H4 (cell line): ENCODE data around the gene TRAF6. TPM values are rescaled to one million over a fixed set of nuclear protein-coding genes. Genes with fewer than 3 reads are reported as not detected.

Source experiments
- DNase-seq: peaks from one replicate; pipeline ENCODE4 v3.0.0-alpha.2; 2015; ENCODE audit warnings: low spot score
- total RNA-seq: library from RNA; depleted of rRNA; stranded (reverse); fragments of >200 nt; shearing (Covaris generic); gene quantifications from 2 replicates; pipeline ENCODE4 v1.2.3, GENCODE V29; 2014

The TRAF6 gene
- total RNA-seq, 1 experiment from 2014 or later: 9.1 TPM

DNA sequence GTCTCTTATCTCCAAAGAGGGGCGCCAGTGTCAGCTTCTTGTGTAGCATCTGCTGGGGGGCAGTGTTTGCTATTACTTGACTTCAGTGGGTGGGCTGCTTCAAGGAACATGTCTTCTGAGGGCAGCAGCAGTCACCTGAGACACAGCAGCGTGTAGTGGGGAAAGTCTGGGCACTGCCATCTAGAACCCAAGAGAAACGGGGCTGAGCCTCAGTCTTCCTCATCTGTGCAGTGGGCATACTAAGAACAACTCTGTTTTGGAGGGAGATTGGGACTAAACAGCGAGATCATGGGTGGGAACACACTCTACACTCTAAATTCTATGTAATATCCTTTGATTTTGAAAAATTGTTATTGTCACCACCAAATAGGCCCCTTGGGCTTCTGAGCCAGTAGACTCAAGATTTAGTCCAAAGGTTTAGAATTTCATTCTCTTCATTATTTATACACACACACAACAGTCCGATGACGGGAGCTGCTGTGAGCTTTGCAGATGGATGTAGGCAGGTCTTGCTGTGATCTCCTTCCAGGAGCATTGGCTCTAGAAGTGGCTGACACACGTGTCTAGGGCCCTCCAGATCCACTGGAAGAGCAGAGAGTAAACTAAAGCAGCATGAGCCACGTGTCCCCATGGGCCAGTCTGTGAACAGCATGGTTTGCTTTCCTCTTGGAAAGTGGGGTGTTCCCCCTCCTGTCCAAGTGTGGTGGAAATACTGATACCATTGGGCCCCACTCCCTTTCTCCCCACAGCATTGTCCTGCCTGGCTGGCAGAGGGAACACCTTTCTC is 51.8 kb downstream of the TRAF6 start:
- no peak for DNase-seq

DNA sequence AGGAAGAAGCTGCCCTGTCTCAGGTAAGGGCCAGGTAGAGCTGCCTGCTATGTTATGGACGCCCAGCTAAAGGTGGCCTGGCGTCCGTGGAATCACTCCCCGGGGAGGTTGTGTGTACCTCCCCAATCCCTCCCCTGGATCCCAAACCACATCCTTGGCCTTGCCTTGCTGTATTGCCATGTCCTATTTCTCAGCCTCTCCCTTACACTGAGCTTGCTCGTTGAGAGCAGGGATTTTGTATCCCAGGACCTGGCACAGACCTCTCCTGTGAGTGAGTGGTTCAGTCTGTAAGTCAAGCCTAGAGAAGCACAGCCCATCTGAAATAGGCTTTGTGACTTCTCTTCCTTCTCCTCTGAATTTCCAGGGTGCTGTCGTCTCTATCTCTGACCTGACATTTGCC is 53.9 kb downstream of the TRAF6 start:
- peak; percentile 69 for DNase-seq

DNA sequence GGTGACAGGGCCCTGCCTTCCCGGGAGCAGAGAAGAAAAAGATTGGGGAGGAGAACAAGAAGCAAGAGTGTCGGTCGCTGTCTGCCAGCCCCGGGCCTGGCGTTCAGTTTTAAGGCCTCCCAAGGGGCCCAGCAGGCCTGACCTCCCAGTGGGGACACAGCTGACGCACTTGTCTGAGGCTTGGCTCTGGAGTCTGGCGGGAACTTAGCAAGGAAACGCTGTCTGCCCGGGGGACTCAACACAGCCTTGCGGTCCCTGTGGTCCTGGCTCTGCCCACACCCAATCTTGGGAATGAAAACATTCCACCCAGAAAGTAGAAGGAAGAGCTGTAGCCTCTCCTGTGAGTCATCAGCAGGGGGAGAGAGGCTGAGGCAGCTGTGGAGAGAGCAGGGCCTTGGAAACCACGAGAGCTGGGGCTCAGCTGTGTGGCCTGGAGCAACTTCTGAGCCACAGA is 54.4 kb downstream of the TRAF6 start:
- peak; percentile 100 for DNase-seq

DNA sequence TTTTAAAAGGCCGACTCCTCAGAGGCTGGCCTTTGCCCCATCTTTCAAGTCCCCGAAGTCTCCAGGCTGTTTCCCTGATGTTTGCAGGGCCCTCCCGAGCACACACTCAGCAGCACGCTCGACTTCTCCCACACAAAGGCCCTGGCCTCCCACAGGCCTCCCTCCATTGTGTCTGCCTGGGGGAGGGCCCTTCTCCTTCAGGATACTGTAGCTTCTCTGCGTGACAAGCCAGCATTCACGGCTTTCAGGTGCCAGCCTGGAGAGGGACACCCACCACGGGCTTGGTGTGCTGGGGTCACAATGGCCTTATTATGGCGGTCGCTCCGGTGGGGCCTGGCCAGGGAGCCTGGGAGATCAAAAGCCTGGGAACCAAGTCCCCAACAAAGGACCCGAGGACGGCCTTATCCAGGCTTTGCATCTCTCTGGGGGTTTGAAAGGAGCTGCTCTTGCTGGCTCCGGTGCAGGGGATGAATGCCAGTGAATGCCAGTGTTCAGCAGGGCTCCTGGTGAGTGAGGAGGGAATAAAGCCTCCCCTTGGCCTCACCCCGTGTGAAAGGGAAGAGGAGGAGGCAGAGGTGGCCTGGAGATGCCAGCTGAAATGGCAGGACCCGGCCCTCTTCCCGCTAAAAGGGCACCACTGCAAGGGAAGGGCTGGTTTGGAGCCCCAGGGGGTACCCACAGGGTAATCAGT is 55.0 kb downstream of the TRAF6 start:
- DNase-seq: peak; percentile 71

DNA sequence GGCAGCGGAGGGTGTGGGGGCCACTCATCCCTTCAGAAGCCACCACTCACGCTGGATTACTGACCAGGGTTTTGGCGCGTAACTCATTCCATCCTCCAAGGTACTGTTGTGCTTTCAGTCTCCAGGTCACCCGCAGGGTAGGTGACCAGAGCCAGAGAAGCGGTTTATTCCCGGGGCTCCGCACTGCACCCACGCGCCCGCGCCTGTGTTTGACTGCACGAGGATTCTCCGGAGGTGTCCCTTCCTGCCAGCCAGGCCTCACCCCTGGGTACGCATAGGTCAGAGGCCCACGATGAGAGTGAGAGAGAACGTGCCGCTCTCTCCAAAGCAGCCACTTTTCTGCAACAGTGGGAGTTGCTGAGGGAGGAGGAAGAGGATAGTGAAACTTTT is 55.5 kb downstream of the TRAF6 start:
- no peak for DNase-seq

DNA sequence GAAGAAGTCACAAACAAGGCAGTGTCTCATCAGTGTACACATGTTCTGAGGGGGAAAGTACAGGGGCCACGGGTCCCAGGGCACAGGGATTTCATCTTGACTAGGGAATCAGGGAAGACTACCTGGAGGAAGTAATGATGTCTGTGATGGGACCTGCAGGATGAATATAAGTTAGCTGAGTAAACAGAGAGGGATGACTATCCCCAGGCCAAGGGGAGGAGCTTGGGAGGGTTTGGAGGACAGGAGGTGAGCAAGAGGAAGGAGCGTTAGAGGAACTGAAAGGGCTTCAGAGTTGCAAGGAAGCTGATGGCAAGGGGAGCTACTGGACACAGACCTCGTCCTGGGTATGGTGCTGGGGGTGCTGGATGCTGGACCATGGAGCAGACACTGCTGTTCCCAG is 56.4 kb downstream of the TRAF6 start:
- peak; percentile 52 for DNase-seq

DNA sequence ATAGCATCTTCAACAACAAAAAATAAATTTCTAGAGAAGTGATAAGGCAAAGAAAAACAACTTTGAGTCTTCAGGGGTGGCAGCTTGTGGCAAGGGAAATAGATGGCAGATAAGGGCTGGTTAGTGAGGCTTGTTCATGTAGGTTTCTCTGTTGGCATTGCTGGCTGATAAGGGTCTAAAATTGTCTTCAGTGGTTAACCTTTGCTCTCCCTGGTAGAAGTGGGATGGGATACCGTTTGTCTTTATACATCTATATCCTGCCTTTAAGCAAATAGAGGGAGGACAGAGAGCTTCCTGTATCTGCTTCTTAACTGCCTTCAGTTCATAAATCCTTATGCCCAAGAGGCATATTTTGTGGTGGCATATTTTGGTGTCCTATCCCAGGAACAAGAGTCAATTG is 57.1 kb downstream of the TRAF6 start:
- no peak for DNase-seq

DNA sequence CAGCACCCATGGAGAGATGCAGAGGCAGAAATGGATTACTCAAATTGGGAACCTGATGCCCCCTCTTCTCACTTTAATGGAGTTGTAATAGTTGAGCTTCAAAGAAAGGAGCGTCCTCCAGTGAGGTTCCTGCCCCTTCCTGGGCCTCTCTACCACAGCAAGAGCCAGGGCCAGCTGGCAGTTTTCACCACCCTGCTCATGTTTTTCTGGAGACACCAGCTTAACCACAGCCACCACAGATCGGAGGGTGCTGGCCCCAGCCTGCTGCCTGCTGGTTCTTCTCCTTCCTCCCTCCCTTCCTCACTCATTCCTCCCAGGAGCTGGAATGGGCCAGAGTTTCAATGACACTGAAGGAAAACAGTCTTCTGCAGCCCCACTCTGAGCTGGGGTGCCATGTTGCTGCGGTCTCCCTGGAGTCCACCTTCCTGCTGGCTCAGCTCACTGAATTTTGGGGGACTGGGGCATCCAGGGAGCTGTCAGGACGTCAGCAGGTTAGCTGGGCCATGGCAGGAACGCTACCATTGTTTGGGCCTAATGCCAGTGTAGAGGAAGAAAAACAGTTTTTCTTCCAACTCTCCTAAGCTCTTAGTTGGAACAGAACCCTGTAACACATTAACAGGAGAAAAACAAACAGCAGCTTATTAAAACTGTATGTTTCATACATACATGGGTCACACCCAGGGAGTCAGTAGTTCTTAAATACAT is 57.7 kb downstream of the TRAF6 start:
- DNase-seq: peak; percentile 96

DNA sequence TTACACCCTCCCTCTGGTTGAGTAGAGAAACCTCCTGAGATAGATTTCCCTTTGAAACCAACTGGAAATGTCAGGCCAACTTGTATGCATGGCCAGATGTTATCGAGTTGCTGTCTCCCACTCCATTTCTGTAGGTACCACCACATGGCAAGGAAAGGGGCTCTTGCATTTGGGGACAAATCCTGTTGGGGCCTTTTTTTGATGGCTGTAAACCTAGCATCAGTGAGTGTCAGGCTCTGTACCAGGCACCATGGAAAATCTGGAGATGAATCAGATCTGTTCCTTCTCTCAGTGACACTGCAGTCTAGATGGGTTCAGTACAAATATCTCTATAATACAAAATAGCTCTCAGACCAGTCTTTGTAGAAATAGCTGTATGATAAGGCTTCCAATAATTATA is 58.4 kb downstream of the TRAF6 start:
- DNase-seq: no peak

DNA sequence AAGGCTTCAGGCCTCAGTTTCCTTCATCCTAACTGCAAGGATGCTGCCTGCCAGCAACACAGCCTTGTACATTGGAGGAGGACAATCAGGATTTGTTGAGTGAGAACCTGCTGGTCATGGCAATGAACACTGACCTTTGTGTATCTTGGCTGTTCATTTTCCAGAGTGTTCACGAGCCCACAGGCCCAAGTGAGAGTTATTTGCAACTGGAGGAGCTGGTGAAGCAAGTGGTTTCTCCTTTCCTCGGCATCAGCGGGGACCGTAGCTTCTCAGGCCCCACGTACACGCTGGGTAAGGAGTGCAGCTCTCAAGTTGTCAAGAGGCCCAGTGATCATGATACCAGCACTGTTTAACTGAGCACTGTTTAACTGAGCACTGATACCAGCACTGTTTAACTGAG is 59.0 kb downstream of the TRAF6 start:
- DNase-seq: no peak

DNA sequence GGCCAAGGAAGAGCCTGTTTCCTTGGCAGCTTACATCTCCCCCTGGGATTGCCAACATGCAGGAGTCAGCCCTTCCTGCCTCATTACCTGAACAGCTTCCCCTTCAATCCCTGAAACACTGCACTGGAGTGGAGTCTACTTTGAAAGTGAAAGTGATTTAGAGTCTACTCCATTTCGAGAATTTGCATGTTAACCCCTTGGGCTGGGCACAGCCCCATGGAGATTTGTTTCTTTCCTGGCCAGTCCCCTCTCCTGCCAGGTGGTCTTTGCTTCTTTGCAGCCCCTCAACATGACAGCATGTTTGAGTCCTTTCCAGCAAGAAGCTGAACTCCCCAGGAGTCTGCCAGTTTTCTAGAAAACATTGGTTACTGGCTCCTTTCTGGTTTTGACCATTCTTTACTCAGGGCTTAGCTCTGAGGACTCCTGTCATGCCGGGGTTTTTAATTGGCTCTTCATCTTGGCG is 59.9 kb downstream of the TRAF6 start:
- no peak for DNase-seq

DNA sequence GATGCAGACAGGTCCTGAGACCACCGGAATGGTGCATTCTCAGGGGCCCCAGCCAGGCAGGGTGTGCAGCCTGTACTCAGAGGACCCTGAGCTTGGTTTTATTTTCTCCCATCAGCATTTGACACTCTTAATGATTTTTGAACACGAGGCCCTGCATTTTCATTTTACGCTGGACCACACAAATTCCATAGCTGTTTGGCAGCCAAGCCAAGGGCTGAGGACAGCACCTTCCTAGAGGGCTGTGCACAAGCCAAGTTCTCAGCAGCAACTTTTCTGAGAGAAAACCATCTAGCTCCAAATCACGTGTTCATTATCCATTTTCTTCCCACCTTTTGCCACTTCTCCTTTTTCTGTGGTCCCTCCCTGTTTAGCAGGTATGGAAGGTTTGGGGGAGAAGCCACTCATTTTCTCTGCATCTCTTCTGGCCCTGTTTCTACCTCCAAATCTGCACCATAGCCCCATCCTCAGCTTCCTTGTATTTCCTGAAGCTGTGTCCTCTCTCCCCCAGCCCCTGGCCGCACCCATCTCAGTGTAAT is 60.4 kb downstream of the TRAF6 start:
- DNase-seq: no peak

DNA sequence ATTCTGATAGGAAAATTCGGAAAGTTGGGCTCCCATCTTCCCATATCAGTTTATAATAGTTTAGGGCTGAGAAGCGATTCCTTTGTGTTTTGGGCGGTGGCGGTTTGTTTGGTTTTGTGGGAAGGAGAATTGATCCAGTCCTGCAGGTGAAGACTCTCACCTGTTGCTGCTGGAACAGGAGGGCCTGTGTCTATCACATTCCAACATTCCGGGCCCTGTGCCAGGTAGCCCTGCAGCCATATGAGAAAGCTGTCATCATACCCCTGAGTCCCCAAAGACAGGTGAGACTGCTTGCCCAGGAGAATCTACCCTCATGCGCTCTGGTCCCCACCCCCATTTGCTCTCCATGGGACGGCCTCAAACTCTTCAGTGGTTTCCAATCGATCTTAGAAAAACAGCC is 62.1 kb downstream of the TRAF6 start:
- no peak for DNase-seq

DNA sequence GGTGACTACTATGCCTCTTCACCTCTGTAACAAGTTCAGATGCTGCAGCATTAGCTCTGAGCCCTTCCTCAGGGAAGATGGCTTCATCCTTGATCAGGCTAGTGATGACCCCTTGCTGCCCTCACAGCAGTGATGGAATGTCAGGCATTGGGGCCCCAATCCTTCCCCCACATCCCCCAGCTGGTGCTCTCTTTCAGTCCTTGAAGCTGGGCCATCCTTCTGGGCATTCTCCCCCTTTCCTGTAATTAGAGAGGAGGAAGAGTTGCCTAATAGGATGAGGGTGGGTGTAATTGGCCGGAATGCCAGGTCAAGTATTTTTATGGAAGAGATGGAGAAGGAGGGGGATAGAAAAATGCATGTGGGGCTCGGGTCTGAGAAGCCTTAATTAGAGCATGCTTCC is 62.6 kb downstream of the TRAF6 start:
- no peak for DNase-seq

DNA sequence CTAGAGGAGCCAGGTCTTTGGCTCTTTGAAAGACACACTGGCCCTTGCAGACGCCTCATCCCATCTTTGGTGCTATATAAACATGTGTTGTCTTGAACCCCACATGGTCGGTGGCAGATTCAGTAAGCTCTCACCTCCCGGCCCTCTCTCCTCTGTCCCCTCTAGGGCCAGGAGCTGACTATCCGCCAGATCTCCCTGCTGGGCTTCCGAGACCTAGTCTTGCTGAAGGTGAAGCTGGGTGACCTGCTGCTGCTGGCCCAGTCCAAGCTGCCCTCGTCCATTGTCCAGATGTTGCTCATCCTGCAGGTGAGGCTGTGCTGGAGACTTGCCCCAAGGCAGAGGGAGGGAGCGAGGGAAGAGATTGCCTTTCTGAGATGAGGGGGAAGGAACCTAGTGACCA is 63.9 kb downstream of the TRAF6 start:
- no peak for DNase-seq

DNA sequence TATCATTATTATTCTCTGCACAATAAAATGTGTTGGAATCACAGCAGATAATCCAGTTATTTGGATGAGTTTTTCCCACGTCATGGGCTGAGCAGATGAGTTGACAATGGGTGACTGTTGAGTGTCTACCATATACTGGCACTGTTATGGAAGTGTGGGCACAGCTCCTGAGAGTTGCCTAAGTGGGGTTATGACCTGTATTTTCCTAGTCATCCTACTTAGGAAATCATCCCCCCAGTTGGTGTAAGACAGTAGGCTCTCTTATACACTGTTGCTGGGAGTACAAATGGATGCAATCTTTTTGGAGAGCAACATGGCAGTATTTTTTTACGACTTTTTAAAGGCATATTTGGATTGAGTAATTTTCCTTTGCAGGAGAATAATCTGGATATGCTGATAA is 66.4 kb downstream of the TRAF6 start:
- no peak for DNase-seq

DNA sequence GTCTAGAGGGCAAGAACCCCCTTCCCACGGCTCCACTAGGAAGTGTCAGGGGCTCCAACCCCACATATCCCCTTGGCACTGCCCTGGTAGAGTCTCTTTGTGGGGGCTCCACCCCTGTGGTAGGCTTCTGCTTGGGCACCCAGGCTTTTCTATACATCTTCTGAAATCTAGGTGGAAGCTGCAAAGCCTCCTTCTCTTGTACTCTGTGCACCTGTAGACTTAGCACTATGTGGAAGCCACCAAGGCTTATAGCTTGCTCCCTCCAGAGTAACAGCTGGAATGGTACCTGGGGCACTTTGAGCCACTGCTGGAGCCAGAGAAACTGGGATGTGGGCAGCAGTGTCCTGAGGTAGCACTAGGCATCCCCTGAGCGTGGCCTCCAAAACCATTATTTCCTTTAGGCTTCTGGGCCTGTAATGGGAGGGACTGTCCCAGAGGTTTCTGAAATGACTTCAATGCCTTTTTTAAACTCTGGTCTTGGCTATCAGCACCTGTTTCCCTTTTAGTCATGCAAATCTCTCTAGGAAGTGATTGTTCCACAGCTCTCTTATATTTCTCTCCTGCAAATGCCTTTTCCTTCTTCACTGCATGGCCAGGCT is 68.4 kb downstream of the TRAF6 start:
- no peak for DNase-seq

DNA sequence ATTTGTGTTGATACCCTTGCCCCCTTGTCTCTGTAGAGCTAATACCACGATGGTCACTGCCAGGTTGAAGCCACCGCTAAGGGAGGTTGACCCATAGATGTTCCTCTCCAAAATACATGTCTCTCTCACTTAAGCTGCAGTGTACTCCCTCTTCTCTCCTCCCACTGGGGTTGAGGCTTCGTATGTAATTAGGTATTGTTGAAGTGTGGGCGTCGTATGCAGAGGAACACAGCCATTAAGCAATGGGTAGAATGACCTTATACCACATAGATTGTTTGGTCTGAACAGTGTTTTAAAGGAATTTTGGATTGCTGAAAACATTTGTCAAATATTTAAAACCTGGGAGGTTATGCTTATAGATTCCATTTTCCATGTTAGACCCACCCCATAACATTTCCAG is 71.9 kb downstream of the TRAF6 start:
- DNase-seq: no peak

DNA sequence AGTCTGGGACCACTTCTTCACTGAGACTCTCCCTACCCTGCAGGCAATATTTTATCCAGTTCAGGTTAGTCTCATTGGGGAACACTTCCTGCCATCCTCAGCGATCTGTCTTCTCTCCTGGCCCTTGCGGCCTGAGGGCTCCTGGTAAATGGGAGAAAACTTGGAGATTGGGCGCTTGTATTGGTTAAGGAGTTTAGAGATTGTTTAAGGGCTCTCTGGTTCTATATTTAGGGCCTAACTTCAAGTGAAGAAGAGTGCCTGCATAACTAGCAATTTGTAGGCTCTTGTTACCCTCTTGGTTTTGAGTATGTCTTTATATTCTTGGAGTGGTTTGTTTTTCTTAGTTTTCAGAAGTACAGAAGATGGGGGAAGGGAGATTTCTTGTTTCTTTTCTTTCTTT is 72.7 kb downstream of the TRAF6 start:
- DNase-seq: no peak
